ENCODE results near the gene PCDHA6.
"Not testable (repeated sequence)": the region's sequence is repeated elsewhere in the genome, so short reads cannot be mapped to it uniquely, and the experiment has no call there.

The PCDHA6 gene

GRCh38 chr5:140862441-140863295 is 34.9 kb downstream of the PCDHA6 start:
- DNase-seq (ENCODE audit: low read depth in 2 of 2): no peak

DNA sequence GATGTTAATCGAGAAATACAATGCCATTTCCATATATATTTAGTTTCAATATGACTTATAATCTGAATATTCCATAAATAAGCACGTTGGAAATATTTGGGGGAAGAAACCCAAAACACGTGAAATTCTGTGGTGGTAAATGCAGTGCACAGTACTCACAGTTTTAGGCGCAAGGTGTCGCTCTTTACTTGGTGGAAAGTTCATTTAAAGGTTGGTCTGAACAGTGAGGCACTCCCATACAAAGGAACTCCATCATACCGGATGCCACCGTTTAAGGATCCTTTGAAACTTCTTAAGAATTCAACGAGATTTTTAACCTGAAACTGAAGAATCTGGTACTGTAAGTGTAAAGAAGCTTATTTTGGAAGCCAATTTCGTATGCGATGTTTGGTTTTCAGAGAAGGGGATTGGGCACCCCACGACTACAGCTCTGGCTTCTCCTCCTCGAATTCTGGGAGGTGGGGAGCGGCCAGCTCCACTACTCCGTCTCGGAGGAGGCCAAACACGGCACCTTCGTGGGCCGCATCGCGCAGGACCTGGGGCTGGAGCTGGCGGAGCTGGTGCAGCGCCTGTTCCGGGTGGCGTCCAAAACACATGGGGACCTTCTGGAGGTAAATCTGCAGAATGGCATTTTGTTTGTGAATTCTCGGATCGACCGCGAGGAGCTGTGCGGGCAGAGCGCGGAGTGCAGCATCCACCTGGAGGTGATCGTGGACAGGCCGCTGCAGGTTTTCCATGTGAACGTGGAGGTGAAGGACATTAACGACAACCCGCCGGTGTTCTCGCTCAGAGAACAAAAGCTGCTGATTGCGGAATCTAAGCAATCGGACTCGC is 41.2 kb downstream of the PCDHA6 start, which contains the start of gene PCDHA11:
PCDHA11 (plus strand) TSS at position 237 of the 834 bp plus-strand sequence; CDS start at position 384, 147 bp downstream.
- no peak for DNase-seq (ENCODE audit: low read depth in 2 of 2)

GRCh38 chr5:140869555-140869886 is 41.8 kb downstream of the PCDHA6 start:
- no peak for DNase-seq (ENCODE audit: low read depth in 2 of 2)

DNA sequence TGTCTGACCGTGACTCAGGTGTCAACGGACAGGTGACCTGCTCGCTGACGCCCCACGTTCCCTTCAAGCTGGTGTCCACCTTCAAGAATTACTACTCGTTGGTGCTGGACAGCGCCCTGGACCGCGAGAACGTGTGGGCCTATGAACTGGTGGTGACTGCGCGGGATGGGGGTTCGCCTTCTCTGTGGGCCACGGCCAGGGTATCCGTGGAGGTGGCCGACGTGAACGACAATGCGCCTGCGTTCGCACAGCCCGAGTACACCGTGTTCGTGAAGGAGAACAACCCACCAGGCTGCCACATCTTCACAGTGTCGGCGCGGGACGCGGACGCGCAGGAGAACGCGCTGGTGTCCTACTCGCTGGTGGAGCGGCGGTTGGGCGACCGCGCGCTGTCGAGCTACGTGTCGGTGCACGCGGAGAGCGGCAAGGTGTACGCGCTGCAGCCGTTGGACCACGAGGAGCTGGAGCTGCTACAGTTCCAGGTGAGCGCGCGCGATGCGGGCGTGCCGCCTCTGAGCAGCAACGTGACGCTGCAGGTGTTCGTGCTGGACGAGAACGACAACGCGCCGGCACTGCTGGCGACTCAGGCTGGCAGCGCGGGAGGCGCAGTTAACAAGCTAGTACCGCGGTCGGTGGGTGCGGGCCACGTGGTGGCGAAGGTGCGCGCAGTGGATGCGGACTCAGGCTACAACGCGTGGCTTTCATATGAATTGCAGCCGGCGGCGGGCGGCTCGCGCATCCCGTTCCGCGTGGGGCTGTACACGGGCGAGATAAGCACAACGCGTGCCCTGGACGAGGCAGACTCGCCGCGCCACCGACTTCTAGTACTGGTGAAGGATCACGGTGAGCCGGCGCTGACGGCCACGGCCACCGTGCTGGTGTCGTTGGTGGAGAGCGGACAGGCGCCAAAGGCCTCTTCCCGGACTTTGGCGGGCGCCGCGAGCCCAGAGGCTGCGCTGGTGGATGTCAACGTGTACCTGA is 42.8 kb downstream of the PCDHA6 start:
- no peak for DNase-seq (ENCODE audit: low read depth in 2 of 2)

DNA sequence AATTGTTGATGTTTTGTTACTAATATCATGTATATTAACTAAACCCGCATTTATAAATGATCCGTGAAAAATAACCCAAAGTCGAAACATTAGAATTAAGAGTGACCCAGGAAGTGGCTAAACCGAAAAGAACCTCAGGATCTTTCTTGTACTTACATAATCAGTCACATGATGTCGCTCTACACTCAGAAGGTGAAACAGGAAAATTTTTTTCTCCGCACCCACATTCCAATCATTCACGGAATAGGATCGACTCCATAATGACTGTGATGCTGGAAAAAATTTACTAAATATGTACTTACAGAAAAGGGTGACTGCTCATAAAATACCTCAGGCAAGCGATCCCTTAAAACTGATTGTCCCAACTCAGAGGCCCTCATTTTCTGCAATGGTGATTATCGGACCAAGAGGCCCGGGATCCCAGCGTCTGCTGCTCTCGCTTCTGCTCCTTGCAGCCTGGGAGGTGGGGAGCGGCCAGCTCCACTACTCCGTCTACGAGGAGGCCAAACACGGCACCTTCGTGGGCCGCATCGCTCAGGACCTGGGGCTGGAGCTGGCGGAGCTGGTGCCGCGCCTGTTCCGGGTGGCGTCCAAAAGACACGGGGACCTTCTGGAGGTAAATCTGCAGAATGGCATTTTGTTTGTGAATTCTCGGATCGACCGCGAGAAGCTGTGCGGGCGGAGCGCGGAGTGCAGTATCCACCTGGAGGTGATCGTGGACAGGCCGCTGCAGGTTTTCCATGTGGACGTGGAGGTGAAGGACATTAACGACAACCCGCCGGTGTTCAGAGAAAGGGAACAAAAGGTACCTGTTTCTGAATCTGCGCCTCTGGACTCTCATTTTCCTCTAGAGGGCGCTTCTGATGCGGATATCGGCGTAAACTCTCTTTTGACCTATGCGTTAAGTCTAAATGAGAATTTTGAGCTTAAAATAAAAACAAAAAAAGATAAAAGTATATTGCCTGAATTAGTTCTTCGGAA is 47.6 kb downstream of the PCDHA6 start, which contains the start of gene PCDHA12:
PCDHA12 (plus strand) TSS at position 224 of the 981 bp plus-strand sequence; CDS start at position 389, 165 bp downstream.
- DNase-seq (ENCODE audit: low read depth in 2 of 2): no peak

GRCh38 chr5:140876541-140877261 is 48.9 kb downstream of the PCDHA6 start:
- not testable (repeated sequence) for DNase-seq (ENCODE audit: low read depth in 2 of 2)

GRCh38 chr5:140877262-140877581 is 49.5 kb downstream of the PCDHA6 start:
- no peak for DNase-seq (ENCODE audit: low read depth in 2 of 2)
